ENCODE results near the gene KCNH1.

Gene KCNH1

GRCh38 chr1:210770396-210770984 lies 363.5 kb downstream of the KCNH1 start:
- in situ Hi-C loops (cut with MboI; ENCODE audit: low sequenced_read_pairs): loop anchor here (10.0 kb wide), 1 partner anchor 406 kb away; no protein-coding TSS in a partner anchor

- in situ Hi-C loops (cut with MboI; ENCODE audit: low sequenced_read_pairs): no loop called here
These were observed 364.5 kb downstream of the KCNH1 start for GRCh38 chr1:210769473-210769872.

DNA sequence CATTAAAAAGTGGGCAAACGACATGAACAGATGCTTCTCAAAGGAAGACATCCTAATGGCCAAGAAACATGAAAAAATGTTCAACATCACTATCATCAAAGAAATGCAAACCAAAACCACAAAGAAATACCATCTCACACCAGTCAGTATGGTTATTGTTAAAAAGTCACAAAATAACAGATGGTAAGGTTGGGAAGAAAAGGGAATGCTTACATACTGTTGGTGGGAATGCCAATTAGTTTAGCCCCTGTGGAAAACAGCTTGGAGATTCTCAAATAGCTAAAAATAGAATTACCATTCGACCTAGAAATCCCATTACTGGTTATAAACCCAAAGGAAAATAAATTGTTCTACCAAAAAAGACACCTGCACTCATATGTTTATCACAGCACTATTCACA lies 369.4 kb downstream of the KCNH1 start:
- in situ Hi-C loops (cut with MboI; ENCODE audit: low sequenced_read_pairs): no loop called here

DNA sequence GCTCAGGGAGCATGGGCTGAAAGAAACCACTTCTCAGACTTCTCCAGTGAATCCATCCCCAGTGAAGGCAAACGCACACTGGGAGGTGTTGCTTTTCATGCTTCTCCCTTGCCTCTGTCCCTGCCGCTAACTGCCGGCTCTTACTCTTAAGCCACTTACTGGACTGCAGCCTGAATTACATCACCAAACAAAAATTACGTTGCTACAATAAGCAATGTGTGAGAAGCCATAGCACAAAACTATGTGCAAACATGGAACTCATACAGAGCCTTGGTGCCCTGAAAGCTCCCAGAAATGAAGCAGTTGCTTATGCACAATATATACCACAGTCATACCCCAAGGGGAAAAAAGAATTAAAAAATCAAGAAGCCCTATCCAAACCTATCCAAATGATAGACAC lies 375.2 kb downstream of the KCNH1 start:
- in situ Hi-C loops (cut with MboI; ENCODE audit: low sequenced_read_pairs): no loop called here

- in situ Hi-C loops (cut with MboI; ENCODE audit: low sequenced_read_pairs): no loop called here
These were observed 375.7 kb downstream of the KCNH1 start for GRCh38 chr1:210758261-210758660.

- in situ Hi-C loops (cut with MboI; ENCODE audit: low sequenced_read_pairs): no loop called here
These were observed 376.3 kb downstream of the KCNH1 start for GRCh38 chr1:210757677-210758076.

DNA sequence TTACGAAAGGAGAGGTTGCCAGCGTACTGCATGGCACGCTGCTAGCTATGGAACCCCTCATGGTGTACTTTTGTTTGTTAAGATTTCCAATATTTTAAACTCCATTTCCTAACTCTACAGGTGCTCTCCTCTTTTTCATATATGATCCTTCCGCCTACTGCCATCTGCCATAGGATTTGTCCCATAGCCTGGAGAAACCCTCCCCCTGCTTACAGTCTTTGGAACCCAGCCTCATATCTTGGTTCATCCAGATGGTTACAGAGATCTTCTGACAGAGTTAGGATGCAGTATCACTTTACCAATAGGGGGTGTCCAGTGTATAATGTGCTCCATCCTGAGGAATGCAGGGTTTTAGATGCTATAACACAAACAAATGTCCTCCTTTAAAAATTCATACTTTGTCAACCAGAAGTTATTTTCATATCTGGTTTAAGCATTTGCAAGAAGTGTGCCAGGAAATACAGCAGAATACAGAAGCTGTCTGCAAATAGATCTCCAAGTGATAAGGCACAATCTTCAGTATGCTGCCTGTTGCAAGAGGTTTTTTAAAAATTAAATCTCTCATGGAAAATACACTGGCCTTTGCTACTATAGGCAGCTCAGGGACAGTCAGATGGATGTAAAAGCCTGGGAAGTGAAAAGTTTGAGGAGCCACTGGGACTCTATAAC lies 377.8 kb downstream of the KCNH1 start:
- in situ Hi-C loops (cut with MboI; ENCODE audit: low sequenced_read_pairs): no loop called here

DNA sequence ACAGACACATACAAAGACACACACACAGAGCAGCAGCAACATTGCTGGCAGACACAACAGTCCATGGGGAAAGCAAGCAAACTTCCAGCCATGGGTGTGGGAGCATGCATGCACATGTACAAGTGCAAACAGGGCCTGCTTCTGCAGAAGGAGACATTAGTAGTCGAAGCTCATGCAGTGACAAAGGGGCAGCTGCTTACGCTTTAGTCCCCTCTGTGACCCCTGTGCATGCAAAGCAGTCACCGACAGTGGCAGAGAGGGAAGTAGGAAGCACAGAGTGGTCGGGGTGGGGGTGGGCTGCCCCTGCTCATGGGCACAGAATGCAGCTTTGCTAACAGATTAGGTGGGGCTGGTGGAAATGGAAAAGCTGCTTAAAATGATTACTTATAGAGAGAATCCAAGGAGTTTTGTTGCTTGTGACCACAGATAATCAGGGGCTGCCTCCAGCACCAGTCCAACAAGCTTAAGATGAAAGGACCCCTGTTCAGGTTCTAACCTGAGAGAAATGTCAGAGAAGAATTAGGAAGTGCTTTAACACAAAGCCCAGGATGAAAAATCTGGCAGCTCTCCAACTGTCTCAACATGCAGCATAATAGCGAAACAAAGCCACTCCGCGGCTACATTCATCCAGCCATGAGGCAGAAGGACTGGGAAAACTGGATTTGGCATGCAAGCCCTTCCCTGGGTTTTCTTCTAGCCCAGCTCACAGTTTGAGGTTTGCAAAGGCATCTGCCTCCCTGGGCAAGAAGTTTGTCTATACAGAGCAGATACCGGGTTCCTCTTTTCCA lies 378.9 kb downstream of the KCNH1 start:
- in situ Hi-C loops (cut with MboI; ENCODE audit: low sequenced_read_pairs): no loop called here

DNA sequence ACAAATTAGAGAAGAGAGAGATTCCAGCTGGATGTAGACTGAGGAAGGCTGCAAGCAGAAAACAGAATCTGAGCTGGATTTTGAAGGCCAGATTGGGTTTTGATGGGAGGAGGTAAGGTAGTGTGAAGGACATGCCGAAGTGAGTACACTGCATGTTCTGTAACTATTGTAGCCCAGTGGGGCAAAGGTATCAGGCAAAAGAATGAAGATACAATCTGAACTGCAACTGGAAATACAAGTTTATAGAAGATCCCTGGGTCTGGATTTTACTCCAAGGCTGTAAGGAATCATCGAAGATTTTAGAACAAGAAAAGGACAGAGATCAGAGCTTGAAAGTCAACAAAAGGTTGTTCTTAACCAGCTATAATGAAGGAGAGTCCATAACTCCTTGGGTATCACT lies 382.0 kb downstream of the KCNH1 start:
- in situ Hi-C loops (cut with MboI; ENCODE audit: low sequenced_read_pairs): no loop called here

GRCh38 chr1:210750468-210750867 lies 383.5 kb downstream of the KCNH1 start:
- in situ Hi-C loops (cut with MboI; ENCODE audit: low sequenced_read_pairs): no loop called here

- in situ Hi-C loops (cut with MboI; ENCODE audit: low sequenced_read_pairs): no loop called here
These were observed 385.2 kb downstream of the KCNH1 start for GRCh38 chr1:210748796-210749195.

GRCh38 chr1:210747890-210748289 lies 386.1 kb downstream of the KCNH1 start:
- in situ Hi-C loops (cut with MboI; ENCODE audit: low sequenced_read_pairs): no loop called here

DNA sequence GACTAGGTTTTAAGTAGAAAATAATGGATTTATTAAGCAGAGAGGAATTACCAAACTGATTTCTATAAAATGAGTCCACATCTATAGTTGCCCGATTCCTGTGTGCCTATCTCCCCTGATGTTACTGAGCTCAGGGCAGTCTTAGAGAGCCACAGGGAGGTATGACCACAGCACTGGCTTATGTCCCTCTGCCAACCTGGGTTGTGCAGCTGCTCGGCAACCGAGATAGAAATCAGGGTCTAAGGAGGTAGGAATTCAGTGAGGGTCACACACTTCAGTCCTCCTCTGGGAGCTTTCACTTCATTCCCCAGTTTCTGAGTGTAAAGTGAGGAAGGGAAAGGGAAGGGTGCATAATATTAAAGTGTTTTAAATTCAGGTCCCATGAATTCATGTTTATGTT lies 386.8 kb downstream of the KCNH1 start:
- in situ Hi-C loops (cut with MboI; ENCODE audit: low sequenced_read_pairs): no loop called here

GRCh38 chr1:210746024-210746731 lies 387.8 kb downstream of the KCNH1 start:
- in situ Hi-C loops (cut with MboI; ENCODE audit: low sequenced_read_pairs): no loop called here

GRCh38 chr1:210743038-210743437 lies 390.9 kb downstream of the KCNH1 start:
- in situ Hi-C loops (cut with MboI; ENCODE audit: low sequenced_read_pairs): no loop called here

DNA sequence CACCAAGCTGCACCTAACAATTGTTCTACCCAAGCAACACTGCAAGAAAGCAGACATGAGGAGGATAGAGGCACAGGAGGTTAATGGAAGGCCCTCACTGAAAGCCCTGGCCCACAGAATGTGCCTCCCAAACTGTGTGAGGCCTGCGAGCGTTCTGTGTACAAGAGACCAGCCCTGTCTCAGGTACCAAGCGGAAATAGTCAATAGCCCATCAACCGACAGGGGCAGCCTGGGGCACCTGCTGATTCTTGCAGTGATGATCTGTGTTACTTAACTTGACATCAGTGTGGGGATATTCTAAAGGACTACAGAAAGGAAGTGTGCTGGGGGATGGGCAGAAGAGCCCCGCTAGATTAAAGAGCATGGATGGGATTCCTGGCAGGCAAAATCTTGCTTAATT lies 392.4 kb downstream of the KCNH1 start:
- in situ Hi-C loops (cut with MboI; ENCODE audit: low sequenced_read_pairs): no loop called here

DNA sequence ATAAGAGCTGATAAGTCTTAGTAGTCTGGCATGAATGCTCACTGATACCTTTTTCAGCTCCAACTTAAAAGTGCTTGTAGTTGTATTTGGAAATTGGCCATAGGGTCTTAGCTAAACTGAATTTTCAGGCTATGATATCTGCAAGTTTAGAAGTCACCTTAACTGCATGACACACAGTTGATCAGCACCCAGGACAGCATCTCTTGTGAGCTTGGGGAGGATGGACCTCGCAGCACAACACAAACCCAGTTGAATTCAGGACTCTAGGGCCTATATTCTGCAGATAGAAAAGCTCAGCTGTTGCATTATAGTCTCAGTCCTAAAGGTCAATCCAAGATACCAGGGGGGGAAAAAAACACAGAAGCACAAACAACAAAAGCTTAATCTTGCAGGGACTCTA lies 394.3 kb downstream of the KCNH1 start:
- in situ Hi-C loops (cut with MboI; ENCODE audit: low sequenced_read_pairs): no loop called here

GRCh38 chr1:210738256-210738655 lies 395.7 kb downstream of the KCNH1 start:
- in situ Hi-C loops (cut with MboI; ENCODE audit: low sequenced_read_pairs): no loop called here

DNA sequence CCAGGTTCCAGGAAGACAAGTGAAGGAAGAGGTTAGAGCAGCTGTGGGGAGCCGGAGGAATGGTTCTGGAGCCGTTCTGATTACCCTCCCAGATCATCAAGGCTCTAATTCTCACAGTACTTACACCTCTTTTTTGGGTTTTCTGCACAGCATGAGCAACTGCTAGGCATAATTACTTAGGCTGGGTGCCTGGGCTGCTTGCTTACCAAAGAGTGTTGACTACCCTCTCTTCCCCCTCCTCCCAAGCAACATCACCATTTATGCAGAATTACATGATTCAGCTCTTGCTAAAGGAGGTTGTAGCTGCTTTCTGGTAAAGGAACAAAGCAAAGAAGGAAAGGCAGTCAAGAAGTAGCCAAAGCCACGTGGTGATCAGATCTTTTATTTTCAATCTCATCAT lies 397.2 kb downstream of the KCNH1 start:
- in situ Hi-C loops (cut with MboI; ENCODE audit: low sequenced_read_pairs): no loop called here

DNA sequence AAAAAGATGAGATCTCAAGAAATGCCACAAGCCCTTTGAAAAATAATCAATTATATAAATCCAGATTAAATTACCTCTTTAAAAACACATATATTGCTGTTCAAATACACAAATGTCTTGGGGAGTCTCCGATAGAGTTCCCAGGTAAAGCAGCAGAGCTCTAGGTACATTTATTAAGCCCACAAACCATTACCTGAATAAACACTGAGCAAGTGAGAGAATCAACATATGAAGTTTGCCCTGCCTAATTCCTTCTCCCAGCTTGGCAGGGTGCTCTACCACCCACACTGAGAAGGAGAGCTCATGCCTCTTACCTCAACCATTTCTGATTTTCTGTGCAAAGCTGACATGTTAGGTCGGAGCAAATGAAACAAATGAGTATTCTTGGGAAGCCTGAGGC lies 402.4 kb downstream of the KCNH1 start:
- in situ Hi-C loops (cut with MboI; ENCODE audit: low sequenced_read_pairs): no loop called here

- in situ Hi-C loops (cut with MboI; ENCODE audit: low sequenced_read_pairs): no loop called here
These were observed 402.8 kb downstream of the KCNH1 start for GRCh38 chr1:210731193-210731592.

All from HL-60/S4 treated with phorbol 12-myristate 13-acetate at 8.2 ng/mL for 4 days and 3 days (cell line).